Bronchial epithelial cell (primary cell): ENCODE results near the gene TRIM59. TPM values are rescaled to one million over a fixed set of nuclear protein-coding genes. Genes with fewer than 3 reads are reported as not detected.

ENCODE experiments used
- DNase-seq: peaks from one replicate; pipeline ENCODE4 v3.0.0-alpha.2; 2010; ENCODE audit warnings: low read depth
- FAIRE-seq: peaks from 2 replicates; lab custom pipeline; 2011; peaks lifted over from hg19 to GRCh38; lab: Jason Lieb, UNC
- H3K27me3 ChIP-seq: 2 replicates; pipeline ENCODE4 v1.5.1; 2011; ENCODE audit warnings: low read length; ENCODE audit not compliant: control insufficient read depth, insufficient read depth
- H3K36me3 ChIP-seq: 2 replicates; pipeline ENCODE4 v1.5.1; 2011; ENCODE audit warnings: low read length; ENCODE audit not compliant: control insufficient read depth, insufficient read depth
- H3K4me3 ChIP-seq: 2 replicates; pipeline ENCODE4 v1.5.1; 2011; ENCODE audit warnings: mild to moderate bottlenecking, low read depth, low read length, control low read depth
- CTCF ChIP-seq: IDR thresholded peaks from 2 replicates; pipeline ENCODE4 v1.5.1; 2011; ENCODE audit warnings: mild to moderate bottlenecking, moderate library complexity, low read length, control low read depth, inconsistent platforms; ENCODE audit not compliant: insufficient read depth, severe bottlenecking
- total RNA-seq: library from RNA; depleted of rRNA; stranded (reverse); fragments of >200 nt; gene quantifications from 2 replicates; pipeline ENCODE4 v1.2.1, GENCODE V29; 2014

TRIM59 gene
- total RNA-seq, 1 donor from 2014 or later = 5.8 TPM

GRCh38 chr3:160435747-160436146 is 13.8 kb downstream of the TRIM59 start:
- TF ChIP-seq CTCF = no peak
- no peak for DNase-seq
- no peak overlapping the region for H3K4me3 ChIP-seq
- no peaks in the 10 kb centered on the region for H3K27me3 ChIP-seq
- peaks cover 1% of the 10 kb centered on the region for H3K36me3 ChIP-seq
- FAIRE-seq = no peak

- no peak for FAIRE-seq
- peaks cover 1% of the 10 kb centered on the region for H3K36me3 ChIP-seq
- TF ChIP-seq CTCF = no peak
- H3K4me3 ChIP-seq = no peak overlapping the region
- no peaks in the 10 kb centered on the region for H3K27me3 ChIP-seq
- DNase-seq = no peak
Observed at GRCh38 chr3:160435095-160435494, 14.5 kb downstream of the TRIM59 start.

DNA sequence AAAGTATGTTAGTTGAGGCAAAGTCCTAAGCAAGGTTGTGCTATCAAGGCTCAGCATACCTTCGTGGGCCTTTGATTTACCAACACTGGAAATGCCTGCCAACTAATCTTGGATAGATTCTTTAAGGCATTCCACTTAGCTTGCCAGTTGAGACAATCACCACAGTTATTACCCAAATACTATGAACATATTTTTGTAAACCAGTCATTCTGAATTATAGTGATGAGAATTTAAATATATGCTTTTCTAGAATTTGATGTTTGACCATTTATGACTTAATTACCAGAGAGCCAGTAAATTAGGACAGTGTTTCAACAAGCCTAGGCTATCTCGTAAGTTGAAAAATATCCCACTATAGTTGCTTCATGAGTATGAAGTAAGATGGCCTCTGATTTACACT is 15.5 kb downstream of the TRIM59 start:
- DNase-seq = no peak
- no peak for FAIRE-seq
- no peak for TF ChIP-seq CTCF
- Histone ChIP-seq H3K36me3 (peaks cover 2% of the 10 kb centered on the region), H3K27me3 (no peaks in the 10 kb centered on the region), H3K4me3 (no peak overlapping the region)

- FAIRE-seq = no peak
- no peak for TF ChIP-seq CTCF
- peaks cover 5% of the 10 kb centered on the region for H3K36me3 ChIP-seq
Observed at GRCh38 chr3:160427832-160428424, 21.7 kb downstream of the TRIM59 start.

GRCh38 chr3:160417311-160417710 is 32.3 kb downstream of the TRIM59 start:
- peaks cover 1% of the 10 kb centered on the region for H3K36me3 ChIP-seq
- no peak for TF ChIP-seq CTCF
- no peak for DNase-seq
- H3K27me3 ChIP-seq = no peaks in the 10 kb centered on the region
- no peak overlapping the region for H3K4me3 ChIP-seq
- FAIRE-seq = no peak

More at GRCh38 chr3:160427832-160428424, 21.7 kb downstream of the TRIM59 start:
- no peak for DNase-seq
- Histone ChIP-seq H3K4me3 (no peak overlapping the region), H3K27me3 (no peaks in the 10 kb centered on the region)
